ENCODE results near the gene SOCS6. TPM values are rescaled to one million over a fixed set of nuclear protein-coding genes. Genes with fewer than 3 reads are reported as not detected.
"Not testable (repeated sequence)": the region's sequence is repeated elsewhere in the genome, so short reads cannot be mapped to it uniquely, and the experiment has no call there.

SOCS6 gene
- total RNA-seq, 6 donors from 2014 or later: 11.0 to 29.2 (median 19.8) TPM

DNA sequence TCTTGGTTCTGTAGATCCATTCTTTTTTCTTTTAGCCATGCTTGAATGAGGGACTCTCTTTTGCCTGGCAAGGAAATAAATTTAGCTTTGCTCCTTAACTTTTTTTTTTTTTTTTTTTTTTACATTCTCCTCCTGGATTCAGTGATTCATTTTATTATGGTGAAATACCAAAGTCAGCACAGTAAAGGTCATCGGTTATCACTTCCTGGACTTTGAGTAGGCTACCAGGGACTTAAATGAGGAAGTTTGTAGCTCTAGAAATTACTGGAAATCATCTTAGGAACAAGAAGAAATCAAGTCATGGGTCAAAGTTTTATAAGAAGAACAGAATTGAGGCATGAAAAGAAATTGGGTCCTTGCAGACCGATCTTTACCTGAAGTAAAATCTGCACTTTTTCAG lies 75.0 kb downstream of the SOCS6 start:
- TF ChIP-seq CTCF (IDR thresholded peaks at IDR 0.05) (no peak), EP300 (IDR thresholded peaks at IDR 0.05) (no peak), POLR2AphosphoS5 (IDR thresholded peaks at IDR 0.05) (no peak), POLR2A (IDR thresholded peaks at IDR 0.05) (no peak)
- no peaks in the 10 kb centered on the region for H3K4me1 ChIP-seq
- DNase-seq (no peak), ATAC-seq (ENCODE audit: low FRiP score in 2 of 2) (no peak)
- no peaks in the 10 kb centered on the region for H3K36me3 ChIP-seq
- H3K27me3 ChIP-seq: no peaks in the 10 kb centered on the region
- H3K4me3 ChIP-seq: no peak overlapping the region
- no peak overlapping the region for H3K27ac ChIP-seq
- no peaks in the 10 kb centered on the region for H3K9me3 ChIP-seq
- 81 to 87% methylated on average over 2 of the region's 2 CpGs for WGBS, 2 donors

DNA sequence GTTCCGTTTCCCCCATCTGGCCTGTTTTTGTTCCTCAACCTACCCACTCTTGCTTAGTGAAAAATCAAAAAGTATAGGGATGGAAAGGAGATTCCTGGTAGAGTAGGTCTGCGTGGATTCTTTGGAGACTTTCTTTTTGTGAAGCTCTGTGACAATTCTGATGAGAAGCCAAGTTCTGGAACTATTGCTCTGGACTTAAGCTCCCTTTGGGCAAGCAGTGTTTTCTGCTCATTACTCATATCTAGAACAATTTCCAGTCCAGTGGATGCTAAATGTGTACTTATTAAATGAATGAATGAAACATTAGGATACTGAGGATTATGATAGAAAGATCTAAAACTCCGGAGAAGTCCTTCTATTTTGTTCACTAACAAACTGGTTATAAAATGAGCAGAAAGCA lies 76.5 kb downstream of the SOCS6 start:
- WGBS, 2 donors: 92 to 95% methylated on average over 3 of the region's 3 CpGs
- Histone ChIP-seq H3K9me3 (no peaks in the 10 kb centered on the region), H3K27ac (no peak overlapping the region), H3K36me3 (no peaks in the 10 kb centered on the region), H3K4me3 (no peak overlapping the region), H3K4me1 (no peaks in the 10 kb centered on the region), H3K27me3 (no peaks in the 10 kb centered on the region)
- ATAC-seq (ENCODE audit: low FRiP score in 2 of 2) (no peak), DNase-seq (no peak)
- TF ChIP-seq CTCF (IDR thresholded peaks at IDR 0.05) (no peak), POLR2A (IDR thresholded peaks at IDR 0.05) (no peak), EP300 (IDR thresholded peaks at IDR 0.05) (no peak), POLR2AphosphoS5 (IDR thresholded peaks at IDR 0.05) (no peak)

GRCh38 chr18:70366174-70366573 lies 77.3 kb downstream of the SOCS6 start:
- no peaks in the 10 kb centered on the region for H3K27me3 ChIP-seq
- H3K36me3 ChIP-seq: no peaks in the 10 kb centered on the region
- H3K9me3 ChIP-seq: no peaks in the 10 kb centered on the region
- ATAC-seq (ENCODE audit: low FRiP score in 2 of 2) (no peak), DNase-seq (no peak)
- H3K4me3 ChIP-seq: no peak overlapping the region
- H3K4me1 ChIP-seq: no peaks in the 10 kb centered on the region
- TF ChIP-seq CTCF (IDR thresholded peaks at IDR 0.05): no peak
- no peak for TF ChIP-seq POLR2A (IDR thresholded peaks at IDR 0.05)
- TF ChIP-seq EP300 (IDR thresholded peaks at IDR 0.05): no peak
- TF ChIP-seq POLR2AphosphoS5 (IDR thresholded peaks at IDR 0.05): no peak
- H3K27ac ChIP-seq: no peak overlapping the region
- 35 to 52% methylated on average over 2 of the region's 2 CpGs for WGBS, 2 donors

DNA sequence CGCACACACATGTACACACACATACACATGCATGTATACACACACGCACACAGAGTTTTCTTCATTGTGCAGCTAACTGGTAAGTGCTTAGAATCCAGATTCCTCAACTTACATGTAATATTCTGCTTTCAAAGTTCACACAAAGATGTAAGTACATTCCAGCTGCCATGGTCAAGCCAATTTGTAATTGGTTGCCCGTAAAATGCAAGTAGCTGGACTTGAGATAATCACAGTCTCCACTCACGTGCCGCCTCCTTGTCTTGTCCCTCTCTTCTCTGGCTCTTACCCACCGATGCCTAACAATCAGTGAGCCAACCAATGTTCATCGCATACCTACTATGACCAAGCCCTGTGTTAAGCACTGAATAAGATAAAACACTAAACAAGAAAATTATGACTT lies 77.8 kb downstream of the SOCS6 start:
- no peak for DNase-seq
- no peak overlapping the region for H3K27ac ChIP-seq
- TF ChIP-seq EP300 (IDR thresholded peaks at IDR 0.05) (no peak), POLR2A (IDR thresholded peaks at IDR 0.05) (no peak), POLR2AphosphoS5 (IDR thresholded peaks at IDR 0.05) (no peak), CTCF (IDR thresholded peaks at IDR 0.05) (no peak)
- H3K9me3 ChIP-seq: no peaks in the 10 kb centered on the region
- WGBS, 2 donors: 79 to 80% methylated on average over 7 of the region's 7 CpGs
- H3K4me3 ChIP-seq: no peak overlapping the region
- H3K4me1 ChIP-seq: no peaks in the 10 kb centered on the region
- no peak for ATAC-seq (ENCODE audit: low FRiP score in 2 of 2)
- H3K27me3 ChIP-seq: no peaks in the 10 kb centered on the region
- no peaks in the 10 kb centered on the region for H3K36me3 ChIP-seq

- WGBS, 2 donors: 87 to 92% methylated on average over 3 of the region's 3 CpGs
- not testable (repeated sequence) for H3K36me3 ChIP-seq; H3K4me3 ChIP-seq; DNase-seq; H3K27me3 ChIP-seq; H3K9me3 ChIP-seq; ATAC-seq (ENCODE audit: low FRiP score in 2 of 2); H3K4me1 ChIP-seq; H3K27ac ChIP-seq
Measured at GRCh38 chr18:70367344-70367743, 78.5 kb downstream of the SOCS6 start.
